NCI-H2171 treated with DMSO at 0.1 percent for 48 hours (cell line): ENCODE data around the gene WIPF3.

Source experiments
- DNase-seq: peaks from one replicate; lab custom pipeline; 2025; lab: John Stamatoyannopoulos, UW

WIPF3 gene

DNA sequence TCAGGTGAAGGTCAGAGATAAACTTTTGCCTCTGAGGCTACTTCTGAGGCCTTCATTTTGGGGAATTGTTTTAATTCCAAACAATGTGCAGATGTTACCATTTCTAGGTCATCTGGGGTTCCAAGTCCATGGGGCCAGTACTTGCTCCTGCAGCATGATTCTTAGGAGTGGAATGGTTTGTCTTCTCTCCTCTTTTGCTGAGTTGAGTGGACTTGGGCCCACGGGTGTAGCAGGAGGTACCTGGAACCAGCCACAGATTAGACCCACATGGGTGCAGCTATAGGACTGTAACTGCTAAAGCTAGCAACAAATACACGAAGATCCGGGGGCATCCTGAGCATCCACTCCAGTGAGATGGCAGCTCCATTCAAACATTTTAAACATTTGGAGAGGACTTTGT, 41.6 kb downstream of the WIPF3 start:
- no peak for DNase-seq

DNA sequence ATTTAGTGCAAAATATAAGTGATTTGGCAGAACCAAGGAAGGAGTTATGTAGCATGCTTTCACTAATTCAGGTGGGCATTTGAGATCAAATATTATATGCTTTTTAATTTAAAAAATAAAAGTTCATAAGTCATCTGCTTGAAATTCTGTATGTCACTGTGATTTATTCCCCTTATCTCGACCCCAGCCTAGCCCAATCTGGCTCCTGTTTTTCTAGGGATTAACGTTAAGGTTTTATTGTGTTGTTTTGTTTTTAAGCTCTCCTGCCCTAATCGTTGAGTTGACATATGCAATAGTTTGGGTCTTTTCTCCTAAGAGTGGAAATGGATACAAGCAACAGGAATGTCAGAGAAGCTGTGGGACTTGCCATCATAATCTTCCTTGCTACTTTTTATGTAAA, 42.6 kb downstream of the WIPF3 start:
- no peak for DNase-seq

DNA sequence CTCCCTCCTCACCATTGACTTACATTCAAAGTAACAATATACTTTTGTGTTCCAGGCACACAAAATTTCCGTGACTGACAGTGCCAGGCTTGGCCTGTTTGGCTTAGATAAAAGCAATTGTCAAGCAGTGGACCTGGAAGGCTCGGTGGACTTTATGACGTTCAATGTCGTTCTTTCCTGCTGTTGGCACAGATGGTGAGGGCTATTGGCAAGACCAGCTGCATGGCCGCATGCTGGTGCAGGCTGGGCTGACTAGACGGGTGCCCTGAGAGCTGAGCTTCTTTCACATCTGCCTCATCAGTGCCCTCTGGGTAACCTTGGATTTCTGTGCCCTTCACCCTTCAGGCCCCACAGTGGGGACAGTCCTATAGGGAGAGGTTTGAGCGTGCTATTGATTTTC, 45.2 kb downstream of the WIPF3 start:
- DNase-seq = no peak

DNA sequence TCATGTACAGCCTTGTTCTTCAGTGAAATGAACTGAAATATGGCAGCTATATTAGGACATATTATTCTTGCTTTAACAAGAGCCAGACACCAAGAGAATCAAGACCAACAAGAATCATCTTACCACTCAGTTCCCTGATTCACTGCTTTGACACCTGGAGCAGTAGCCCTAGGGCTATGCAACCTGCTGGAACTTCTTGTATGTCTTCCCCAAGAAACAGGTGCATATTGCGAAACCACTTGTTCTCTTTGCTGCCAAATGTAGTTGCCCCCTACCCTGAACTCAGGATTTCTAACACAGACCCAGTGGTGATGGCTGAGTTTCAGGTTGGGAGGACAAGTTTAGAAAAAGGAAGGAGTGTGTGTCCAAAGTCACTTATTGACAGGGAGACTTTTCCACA, 46.1 kb downstream of the WIPF3 start:
- no peak for DNase-seq

DNA sequence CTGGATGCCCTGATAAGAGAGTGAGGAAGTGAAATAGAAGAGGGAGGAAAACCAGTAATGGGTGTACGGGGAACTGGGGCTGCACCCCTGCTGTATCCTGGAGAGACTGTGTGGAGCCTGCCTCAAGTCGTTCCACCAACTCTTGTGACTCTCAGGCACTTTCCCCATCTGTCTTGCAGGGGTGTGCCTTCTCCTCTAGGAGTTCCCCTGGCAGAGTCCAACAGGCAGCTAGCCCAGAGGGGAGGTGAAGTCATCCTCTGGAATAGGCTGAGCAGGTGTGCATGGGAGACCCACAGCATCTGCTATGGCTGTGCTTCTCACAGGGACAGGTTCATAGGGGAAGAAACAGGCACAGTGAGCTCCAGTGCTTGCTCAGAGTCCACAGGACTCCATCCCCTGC, 46.8 kb downstream of the WIPF3 start:
- peak; percentile 89 for DNase-seq

DNA sequence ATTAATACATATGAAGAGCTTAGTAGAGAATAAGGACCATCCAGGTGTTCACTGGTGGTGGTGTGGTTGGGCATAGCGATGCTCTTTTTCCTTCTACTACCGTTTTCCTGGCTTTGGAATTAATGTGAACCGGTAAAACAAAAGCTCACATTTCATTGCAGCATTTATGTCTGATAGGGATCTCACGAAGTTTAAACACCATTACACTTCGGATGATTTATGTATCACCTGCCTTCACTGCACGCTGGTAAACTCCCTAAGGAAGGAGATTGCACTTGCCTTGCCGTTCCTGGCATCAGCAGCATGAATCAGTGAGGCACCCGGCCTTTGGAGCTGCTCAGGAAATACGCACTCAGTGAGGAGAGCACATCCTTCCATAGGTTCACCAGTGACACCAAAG, 47.5 kb downstream of the WIPF3 start:
- peak; percentile 41 for DNase-seq

DNA sequence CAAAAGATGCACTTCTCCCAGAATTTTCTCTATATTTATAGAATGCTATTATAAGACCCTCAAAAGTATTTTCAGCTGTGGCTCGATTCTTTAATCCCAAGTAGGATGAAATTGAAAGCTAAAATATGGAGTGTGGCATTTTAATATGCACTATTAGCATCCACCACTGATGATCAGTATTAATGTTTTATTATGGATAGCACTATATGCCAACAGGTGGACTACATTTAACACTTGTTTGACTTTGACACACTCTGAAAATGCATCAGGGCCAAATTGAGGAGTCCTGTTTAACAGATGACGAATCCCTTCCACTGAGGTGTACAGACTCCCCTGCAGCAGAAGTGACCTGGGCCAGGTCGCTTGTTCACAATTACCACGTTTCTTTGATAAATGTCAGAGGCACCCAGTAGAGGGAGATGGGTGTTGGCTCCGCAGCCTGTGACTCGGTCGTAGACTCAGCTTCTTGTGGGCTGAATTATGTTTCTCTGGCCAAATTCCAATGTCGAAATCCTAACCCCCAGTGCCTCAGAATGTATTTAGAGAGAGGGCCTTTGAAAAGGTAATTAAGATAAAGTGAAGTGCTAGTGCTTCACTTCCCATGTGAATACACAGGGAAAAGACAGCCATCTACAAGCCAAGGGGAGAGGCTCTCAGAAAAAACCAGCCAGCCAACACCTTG, 48.1 kb downstream of the WIPF3 start:
- peak; percentile 30 for DNase-seq

DNA sequence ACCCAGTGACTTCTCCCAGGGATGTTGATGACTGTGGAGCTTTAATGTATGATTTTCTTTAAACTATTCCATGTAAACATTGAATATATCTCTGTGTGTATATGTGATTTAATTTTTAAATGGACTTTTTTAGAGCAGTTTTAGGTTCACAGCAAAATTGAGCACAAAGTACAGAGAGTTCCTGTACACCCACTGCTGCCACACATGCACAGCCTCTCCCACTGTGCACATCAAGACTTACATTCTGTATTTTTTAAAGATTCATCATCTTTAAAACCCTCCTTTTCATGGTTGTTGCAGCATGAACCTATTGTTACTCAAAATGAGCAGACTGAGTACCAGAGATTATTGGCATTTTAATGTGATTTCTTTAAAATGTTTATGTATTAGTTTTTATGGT, 51.3 kb downstream of the WIPF3 start:
- no peak for DNase-seq

DNA sequence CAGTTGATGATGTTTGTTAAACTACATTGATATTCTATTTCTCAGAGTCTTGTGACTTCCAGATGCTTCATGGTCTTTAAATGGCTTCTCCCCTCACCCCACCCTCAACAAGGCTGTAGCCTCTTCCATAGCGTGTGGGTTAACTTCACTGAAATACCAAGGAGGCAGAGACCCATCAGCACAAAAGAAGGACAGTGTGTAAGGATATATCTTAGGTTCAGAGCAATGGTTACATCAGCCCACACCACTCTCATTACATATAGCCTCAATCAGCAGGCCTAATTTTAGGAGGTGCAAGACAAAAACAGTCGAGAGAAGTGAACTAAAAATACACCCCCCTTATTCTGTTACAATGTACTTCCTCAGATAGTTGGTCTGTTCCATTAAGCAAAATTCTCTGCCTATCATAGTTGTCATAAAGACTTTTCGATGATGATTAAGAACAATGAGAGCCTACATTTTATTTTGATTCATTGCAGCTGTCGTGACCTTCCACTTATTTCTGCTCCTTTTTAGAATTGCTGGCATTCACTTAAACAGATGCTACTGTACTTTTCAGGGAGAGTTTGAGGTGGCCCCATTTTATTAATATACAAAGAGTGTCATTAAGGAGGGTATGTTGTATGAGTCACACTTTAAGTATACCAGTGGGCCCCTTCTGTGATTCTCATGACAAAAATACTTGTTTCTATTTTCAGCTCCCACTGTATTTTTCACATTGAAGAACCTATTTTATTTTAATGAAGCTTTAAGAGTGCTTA, 52.1 kb downstream of the WIPF3 start:
- DNase-seq = no peak

DNA sequence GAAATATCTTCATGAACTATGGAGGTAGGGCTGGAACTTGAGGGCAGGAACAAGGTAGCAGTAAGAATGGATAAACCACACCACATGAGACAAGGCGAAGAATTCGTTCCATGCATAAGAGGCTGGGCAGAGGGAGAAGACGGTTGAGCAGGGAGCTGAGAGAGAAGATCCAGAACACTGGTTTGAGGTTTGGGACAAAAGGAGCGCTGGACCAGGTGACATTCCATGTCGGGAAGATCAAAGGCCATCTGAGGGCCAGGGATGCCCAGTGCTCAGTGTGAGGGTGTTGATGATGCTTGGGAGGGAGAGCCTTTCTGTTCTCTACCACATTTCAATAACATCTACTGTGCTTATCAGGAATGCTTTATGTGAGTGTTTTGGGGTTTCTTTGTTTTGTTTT, 52.8 kb downstream of the WIPF3 start:
- no peak for DNase-seq

DNA sequence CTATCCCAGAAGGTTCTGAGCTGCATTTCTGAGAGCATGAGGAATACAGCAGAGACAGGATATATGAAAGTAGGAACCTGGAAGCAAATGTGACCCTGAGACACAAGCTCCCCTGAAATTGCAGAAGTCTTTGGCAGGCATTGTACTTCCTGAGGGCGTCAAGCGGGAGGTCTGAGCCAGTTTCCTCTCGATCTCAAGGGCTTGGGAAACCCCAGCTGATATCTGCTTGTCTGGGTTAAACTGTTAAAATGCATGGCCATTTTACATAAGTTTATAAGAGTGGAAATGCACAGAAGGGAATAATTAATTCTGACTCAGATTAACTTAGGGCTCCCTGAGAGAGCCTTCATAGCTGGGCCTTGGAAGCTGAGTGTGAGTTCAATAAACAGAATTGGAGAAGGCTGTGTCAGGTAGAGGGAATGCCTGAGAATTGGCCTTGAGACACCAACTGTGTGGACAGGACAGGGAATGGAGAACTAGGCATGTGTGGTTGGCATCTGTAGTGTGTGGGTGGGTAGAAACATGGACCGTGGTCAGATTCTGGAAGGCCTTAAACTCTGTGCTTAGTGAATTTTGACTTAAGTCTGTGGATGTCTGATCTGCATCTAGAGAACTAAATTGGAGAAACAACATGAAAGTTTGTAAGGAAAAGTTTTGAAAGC, 53.3 kb downstream of the WIPF3 start:
- no peak for DNase-seq

DNA sequence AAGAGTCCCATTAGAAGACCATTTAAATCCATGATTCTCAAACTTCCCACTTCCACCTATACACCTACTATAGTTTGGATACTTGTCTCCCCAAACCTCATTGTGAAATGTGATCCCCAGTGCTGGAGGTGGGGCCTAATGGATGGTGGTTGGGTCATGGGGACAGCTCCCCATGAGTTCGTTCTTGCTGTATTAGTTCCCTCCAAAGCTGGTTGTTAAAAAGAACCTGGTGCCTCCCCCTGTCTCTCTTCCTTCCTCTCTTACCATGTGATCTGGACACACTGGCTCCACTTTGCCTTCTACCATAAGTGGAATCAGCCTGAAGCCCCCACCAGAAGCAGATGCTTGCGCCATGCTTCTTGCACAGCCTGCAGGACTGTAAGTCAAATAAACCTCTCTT, 53.9 kb downstream of the WIPF3 start:
- no peak for DNase-seq

DNA sequence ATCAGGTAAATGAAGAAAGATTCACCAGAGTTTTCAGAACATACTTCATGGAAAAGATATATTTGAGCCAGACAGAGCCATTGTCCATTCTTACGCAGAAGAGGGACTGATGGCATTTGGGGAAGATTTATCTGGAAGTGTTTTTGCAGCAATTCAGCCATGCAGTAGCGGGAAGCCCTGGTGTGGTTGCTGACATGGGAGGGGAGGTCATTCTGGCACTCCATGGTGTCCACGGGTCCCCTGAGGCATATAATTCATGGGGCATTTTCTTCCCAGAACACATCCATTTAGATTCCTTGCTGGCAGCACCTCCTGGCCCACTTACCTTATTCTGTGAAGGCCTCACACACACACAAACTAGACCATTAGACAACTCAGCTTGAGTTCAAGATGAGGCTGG, 55.6 kb downstream of the WIPF3 start:
- no peak for DNase-seq

DNA sequence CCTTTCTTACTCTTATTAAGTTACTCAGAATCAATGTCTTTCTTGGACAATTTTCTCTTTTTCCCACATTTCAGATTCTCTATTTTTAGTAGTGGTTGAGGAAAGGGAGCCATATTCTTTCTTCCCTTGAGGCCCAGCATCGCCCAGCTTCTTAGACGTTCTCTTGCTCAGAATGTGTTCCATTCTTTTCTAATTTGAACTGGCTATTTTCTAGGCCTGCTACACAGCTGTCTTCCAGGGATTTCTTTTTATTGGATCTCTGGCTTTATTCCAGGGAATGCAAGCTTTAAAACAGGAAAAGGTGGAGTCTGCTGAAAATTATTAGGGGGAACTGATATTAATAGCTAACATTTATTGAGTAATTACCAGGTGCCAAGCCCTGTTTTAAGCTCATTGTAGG, 58.3 kb downstream of the WIPF3 start:
- no peak for DNase-seq

DNA sequence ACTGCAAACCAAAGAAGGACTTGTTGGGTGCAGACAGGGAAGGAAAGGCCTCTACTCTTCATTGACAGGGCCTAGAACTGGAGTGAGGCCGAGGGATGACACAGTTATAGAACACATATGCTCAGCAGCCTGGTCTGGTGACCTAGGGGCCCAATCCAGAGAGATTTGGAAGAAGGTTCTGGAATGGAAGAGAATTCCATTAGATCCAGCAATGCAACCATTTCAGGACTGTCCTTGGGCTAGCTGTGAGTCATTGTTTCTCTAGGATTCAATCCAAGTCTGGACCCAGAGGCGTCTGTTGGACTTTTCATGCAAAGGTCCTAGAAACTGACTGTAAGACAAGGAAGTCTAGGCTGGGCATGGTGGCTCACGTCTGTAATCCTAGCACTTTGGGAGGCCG, 59.2 kb downstream of the WIPF3 start:
- DNase-seq = no peak

DNA sequence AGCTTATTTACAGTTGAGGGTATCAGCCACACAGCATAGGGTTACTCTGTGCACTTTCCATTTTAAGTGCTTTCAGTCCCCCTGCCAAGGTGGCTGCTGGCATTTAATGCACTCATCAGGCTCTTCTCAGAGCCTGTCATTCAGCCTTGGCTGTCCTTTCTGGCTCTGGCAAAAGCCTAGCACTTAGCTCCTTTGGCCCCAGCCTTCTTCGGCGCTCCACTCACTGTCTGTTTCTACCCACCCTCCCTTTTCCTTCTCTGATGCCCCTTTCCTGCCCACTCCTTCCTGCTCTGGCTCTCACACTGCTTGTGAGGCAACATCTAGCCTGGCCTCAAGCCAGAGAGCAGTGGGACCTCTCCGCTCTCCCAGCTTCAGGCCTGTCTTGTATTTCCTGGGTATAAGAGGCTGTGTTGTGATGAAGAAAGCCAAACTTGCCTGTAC, 60.2 kb downstream of the WIPF3 start:
- no peak for DNase-seq

DNA sequence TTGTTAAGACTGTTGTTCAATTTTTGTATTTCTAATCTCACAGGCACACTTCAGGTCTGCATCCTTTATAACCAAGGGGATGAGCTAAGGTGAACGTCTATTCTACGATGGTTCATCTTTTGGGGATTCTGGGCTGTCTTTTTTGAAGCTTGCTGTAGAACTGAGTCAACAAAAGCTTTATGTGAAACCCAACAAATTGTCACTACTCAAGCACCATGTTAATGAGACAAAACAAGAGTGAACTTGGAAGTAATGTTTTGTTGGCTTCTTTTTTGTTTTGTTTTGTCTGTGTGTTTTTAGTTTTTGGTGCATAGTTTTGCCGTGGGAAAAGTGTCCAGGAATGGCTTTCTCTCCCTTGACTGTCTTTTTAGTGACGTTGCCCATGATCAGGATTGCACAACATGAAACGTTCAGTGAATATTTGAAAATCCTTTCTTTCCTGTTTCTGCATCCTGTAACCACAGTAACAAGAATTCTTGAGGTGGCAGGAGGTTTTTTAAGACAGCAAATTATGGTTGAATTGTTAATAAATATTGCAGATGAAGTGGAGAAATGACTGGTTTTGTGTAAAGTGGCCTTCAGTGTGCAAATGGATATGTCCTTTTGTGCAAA, 65.6 kb downstream of the WIPF3 start:
- no peak for DNase-seq

DNA sequence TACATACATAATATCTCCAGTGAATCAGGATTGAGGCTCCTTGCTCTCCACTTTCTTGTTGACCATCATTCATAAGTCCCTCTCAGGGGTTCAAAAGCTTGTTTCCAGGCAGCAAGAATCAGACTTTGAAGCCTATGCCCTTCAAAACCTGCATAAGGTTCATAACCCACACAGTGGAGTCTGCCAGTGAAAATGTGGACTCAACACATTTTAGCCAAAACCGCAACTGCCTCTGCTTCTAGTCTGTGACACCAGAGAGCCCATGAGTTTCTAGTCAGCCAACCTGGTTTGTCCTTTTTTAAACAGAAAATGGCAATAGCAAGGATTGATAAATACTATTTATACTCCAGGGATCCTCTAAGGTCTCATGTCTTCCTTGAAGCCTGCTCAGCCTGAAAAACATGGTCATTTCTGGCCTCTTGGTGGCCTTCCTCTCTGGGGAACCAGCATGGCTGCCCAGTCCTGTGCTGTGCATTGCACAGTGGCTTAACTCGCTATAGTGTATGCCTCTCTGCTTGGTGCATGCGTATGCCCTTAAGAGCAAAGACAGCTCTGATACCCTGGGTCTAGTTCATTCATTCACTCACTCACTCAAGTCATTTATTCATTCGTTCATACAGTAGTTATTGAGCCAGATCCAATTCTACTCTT, 67.5 kb downstream of the WIPF3 start:
- DNase-seq = no peak

DNA sequence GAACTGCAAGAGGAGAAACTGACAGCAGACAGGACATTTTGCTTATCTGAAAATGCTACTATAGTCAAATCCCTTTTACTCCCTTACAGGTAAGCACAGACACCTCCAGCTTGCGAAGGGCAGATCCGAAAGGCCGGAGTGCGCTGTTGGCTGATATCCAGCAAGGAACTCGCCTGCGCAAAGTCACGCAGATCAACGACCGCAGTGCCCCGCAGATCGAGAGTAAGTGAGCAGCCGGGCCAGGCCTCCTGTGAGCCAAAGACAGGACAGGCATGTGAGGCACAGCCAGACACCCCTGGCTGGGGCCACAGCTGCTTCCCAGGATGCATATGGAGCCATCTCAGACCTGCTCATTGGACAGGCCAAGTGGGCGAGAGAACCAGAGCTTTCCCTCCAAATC, 69.4 kb downstream of the WIPF3 start:
- DNase-seq = no peak

DNA sequence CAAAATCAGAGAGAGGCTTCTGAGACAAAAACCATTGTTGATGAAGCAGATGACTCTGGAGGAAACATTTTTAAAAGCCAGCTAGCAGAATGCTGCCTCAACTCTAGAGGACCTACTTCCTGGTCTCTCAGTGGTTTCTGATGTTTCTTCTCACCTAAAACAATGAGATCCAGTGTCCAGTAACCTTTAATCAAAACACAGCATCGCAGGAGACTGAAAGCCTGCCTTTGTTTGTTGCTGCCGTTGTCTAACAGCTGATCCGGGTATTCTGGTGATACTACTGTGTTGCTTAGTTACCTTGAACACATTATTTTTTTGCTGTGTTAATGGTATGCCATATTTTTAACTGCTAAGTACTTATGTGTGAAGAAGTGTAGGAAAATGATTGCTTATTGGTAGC, 70.9 kb downstream of the WIPF3 start:
- no peak for DNase-seq

DNA sequence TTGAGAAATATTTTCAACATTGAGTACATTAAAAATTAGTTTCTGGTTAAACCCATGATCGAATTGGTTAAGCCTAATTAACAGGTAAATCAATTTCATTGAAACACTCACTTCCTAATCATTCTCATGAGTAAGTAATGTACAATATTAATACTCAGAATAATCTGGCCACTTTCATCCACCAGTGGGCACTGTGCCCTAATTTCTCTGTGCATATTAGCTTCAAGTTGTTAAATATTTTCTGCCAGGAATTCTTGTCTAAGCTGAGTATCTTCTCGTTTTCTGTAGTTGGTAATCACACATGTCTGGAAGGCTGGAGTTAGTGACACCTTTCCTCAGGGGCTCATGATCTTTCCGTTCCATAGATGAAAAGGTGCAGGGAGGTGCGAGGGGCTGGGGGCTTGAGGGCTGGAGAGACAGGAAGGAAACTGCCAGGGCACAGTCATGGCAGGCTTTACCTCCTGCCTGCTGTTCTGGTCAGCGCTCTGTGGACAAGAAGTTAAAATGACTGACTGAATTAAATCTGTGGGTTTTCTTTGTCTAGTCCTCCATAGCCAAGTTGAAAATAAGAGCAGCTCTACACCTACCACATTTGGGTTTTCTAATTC, 71.9 kb downstream of the WIPF3 start:
- peak; percentile 53 for DNase-seq

DNA sequence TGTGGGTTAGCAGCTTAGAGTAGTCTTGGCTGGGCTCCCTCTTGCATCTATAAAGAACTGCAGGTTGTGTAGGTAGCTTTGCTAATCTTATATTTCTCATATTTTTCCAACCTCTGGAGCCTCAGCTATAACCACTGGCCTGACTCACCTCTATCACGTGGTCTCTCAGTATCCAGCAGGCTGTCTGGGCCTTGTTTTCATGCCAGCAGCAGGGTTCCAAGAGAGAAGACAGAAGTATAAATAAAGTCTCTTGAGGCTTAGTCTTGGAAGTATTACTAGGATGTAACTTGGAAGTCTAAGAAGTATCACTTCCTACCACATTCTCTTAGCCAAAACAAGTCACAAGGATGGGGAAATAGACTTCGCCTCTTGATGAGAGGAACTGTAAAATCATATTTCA, 73.3 kb downstream of the WIPF3 start:
- no peak for DNase-seq
